Stimulated activated CD8-positive, alpha-beta memory T cell treated with anti-CD3 and anti-CD28 coated beads, Interleukin-4, amount 100 ng/mL, for 4 hours (primary cell): ENCODE measurements around the gene GFM1.
"Not testable (repeated sequence)": the region's sequence is repeated elsewhere in the genome, so short reads cannot be mapped to it uniquely, and the experiment has no call there.

Experiments used
- DNase-seq, 2 donors: peaks; one replicate each; pipeline ENCODE4 v3.0.0-alpha.2; 2020; ENCODE audit warnings: low read depth in 2 of 2, low spot score in 1 of 2

GFM1 gene

DNA sequence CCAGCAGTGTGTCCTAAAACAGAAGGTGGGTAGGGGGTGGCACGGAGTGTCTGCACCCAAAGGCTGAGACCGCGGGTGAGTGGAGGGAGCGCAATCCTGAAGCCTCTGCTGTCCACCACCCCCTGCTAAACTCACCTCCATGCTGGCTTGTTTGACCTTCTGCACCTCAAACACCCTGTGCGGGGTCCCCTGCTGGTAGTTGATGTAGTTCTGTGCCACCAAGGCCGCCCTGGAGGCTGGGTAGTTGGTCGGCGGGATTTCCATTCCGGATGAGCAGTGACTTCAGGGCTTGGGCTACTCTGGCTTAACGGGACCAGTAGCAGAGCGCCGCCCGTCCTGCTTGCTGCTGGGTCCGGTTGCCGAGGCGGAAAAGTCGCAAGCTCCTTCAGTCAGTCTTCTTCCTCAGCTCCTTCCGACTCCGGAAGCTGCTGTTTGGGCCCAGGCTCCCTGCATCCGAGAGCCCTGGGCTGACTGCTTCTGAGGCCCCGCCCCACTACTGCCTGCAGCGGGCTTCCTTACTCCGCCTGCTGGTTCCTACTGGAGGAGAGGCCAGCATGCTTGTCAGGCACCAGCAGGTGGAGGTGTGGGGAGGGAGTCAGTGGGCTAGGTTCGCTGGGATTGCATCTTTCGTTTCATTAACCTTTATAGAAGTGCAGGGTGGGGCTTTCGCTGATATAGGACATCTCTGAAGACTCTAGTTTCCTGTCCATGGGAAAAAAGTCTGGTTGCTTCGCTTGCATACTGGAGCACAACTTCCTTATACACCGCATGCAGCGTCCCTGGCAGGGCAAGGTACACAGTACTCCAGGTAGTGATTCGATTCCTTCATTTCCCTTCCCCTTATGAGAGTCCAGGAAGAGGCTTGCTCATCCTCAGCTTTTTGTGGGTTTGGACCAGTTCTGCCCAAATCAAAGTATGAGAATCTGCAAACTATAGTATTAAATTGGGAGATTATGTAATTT lies 28.2 kb downstream of the GFM1 start, which contains the start of gene LXN:
TSS of gene LXN (minus strand) at position 434 of the 962 bp plus-strand sequence. CDS start at position 264, 170 bp downstream.
- peak; percentile 42 to 50 for DNase-seq

DNA sequence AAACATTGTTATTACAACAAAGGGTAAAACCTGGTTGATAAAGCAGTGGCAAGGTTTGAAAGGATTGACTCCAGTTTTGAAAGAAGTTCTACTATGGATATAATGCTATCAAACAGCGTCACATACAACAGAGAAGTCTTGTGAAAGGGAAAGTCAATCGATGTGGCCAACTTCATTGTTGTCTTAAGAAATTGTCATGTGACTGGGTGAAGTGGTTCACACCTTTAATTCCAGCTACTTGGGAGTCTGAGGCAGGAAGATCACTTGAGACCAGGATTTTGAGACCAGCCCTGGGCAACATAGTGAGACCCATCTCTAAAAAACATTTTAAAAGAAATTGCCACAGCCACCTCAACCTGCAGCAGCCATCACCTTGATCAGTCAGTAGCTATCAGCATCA lies 34.4 kb downstream of the GFM1 start:
- DNase-seq, result no peak

DNA sequence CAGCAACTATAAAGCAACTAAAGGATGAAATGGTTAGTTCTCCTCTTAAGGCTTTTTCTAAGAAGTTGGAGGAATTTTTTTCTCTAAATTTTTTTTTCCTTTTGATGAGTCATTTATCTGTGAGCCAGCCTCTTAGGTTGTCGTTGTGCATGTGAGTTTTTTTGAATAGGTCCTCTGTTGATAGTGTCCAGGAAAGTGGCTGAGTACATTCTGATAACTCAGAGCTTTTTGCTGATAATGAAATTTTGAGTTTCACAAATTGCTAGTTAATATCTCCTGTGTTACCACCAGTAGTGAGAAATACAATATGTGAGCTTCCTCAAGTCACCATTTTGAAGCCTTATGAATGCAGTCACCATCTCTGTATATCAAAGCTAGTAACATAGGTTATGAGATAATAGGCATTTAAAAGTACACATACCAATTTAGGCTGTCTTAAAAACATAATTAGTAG lies 35.2 kb downstream of the GFM1 start:
- no peak for DNase-seq

DNA sequence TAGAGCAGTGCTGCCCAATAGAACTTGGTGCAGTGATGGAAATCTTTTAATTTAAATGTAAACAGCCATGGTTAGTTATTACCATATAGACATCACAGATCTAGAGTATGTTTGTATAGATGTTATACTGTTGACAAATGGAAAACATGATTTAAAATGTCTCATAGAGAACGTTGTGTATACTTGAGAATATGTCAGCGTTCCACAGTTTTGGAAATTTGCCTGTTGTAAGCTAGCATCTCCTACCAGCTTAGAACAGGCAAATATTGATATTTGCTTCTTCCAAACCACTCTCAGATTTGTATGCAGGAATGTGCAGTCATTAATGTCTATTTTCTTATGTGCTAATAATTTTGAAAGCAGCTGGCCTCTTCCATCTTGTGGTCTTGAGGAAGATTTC lies 36.5 kb downstream of the GFM1 start:
- DNase-seq, result no peak

DNA sequence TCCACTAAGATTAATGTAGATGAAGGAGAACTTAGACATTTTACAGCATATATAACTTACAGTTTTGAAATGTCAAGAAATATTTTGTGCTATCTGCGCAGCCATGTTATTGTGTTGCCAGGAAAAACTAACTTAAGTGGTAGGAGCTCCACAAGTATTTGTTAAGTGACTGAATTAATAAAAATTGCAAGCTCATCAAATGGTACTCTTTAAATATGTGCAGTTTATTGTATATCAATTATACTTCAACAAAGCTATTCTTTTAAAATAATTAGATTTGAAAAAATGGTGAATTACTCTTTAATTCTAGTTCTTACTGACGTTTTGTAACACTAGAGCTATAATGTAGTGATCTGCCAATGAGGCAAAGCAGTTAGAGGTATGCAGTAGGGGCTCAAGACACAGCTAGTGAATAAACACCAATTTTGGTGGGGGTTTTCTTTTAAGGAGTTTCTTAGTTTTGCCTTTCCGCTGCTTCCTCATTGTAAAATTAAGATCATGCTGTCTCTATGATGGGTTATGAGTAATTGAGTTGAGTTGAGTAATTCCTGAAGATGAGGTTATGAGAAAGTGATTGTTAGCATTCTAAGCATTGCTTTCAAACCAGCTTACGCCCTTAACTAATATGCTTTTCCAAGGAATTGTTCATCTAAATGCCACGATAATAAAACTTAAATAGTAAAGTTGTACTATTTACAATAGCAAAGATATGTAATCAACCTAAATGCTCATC lies 39.1 kb downstream of the GFM1 start:
- DNase-seq, result no peak

DNA sequence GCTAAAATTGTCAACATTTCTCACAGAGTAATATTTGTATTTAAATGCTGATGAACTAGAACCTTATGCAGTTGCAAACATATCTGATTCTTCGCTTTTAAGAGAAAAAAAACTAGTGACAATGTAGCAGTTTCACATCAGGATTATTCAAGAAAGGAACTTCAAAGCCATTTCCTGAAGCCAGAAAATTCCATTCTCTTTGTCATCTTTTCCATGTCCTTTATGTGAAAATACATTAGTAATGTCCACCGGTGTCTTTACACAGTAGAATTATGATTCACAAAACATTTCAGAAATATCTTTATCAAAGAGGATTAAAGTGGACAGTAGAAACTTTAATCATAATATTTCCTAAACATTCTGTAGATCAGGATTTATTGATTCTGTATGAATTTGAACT lies 40.8 kb downstream of the GFM1 start:
- DNase-seq, result no peak

DNA sequence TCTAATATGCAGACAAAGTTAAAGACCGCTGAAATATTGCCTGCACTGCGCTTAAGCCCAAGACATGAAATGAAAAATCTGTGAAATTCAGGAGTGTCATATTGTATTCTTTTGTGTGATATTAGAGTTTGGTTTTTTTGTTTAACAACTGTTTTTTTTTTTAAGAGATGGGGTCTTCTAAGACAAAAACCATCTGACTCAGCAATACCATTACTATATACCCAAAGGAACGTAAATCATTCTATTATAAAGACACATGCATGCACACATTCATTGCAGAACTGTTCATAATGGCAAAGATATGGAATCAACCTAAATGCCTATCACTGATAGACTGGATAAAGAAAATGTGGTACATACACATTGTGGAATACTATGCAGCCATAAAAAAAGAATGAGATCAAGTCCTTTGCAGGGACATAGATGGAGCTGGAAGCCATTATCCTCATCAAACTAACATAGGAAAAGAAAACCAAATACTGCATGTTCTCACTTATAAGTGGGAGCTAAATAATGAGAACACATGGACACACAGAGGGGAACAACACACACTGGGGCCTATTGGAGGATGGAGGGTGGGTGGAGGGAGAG lies 49.6 kb downstream of the GFM1 start:
- not testable (repeated sequence) for DNase-seq

DNA sequence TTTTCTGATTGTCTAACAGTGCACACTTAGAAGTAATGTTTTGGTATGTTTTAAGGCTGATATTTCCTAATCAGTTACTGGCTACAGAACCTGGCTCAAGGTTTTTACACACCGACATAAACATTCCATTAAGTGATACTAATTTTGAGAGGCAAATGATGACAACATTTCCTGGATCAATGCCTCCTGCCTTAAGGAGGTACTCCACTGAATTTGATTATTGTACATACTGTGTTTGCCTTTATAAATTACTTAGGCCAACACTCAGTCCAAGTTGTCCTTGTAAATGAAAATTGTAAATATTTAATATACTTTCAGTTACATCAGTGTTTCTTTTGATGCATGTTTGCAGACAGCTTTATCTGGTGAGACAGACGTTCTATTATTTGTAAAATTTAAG lies 52.3 kb downstream of the GFM1 start:
- no peak for DNase-seq

DNA sequence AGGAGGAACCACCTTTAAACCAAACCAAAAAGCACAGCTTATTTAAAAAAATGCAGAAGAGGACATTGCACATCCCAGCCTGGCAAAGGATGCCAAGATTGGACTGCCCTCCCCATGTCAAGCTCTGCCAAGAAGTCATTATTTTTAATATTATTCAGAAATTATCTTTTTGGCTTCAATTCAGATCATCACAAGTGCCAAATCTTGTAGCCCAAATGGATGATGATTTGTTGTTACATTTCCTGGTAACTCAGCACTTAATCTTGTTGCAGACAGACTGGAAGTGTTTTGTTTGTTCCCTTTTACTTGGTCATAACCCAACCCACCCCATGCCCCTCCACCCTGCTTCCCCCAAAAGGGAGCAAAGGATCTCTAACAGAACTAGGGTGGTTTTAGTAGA lies 56.2 kb downstream of the GFM1 start:
- no peak for DNase-seq

DNA sequence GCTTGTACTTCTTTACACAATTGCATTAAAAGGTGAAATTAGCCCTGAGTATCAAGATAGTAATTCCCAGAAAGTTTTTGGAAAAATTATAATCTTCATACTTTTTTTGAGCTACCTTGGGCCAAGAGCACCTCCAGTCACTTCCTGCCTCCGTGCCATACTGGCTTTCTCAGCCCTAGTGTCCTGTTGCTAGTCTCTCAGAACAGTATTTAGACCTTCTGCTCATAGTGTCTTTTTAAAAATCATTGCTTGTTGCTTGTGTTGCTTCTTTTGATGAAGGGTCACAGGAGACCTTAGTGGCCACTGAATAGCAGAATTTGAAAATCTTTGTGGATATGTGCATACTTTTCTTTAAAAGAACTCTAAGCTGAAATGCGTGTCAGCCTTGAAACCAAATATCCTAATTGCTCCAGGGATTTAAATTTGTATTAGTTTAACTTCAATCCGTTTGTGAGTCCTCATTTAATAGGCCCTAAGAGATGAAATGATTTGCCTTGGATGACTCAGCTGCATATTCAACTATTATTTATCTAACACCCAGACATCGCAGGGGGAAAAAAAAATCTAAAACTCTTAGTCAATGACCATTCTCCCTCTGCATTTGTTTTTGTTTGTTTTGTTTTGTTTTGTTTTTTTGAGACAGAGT lies 57.2 kb downstream of the GFM1 start:
- no peak for DNase-seq

DNA sequence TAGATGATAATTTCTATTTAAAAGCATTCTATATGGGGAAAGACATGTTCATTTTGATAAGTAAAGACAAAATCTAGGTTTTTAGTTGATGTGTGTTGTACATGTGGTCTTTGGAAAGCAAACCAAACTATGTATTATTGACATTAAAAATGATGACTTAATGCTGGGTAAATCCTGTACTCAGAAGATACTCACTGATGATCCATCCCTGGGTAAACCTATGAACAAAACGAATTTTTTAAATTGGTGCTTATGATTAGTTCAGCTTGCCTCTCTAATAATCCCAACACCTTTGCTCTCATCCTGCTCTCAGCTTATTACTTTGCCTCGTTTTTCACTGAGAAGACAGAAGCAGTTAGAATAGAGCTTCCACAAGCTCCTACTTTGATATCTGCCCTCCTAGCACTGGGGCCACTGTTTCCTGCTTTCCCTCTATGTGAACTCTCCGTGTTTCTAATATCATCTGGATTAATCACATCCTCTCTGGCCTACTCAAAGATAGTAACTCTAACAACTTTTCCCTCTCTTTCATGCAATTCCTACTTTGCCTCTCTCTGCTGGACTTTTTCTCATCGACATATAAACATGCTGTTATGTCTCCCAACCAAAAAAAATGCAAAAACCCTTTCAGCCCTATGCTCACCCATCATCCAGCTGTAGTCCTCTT lies 58.6 kb downstream of the GFM1 start:
- DNase-seq, result no peak

DNA sequence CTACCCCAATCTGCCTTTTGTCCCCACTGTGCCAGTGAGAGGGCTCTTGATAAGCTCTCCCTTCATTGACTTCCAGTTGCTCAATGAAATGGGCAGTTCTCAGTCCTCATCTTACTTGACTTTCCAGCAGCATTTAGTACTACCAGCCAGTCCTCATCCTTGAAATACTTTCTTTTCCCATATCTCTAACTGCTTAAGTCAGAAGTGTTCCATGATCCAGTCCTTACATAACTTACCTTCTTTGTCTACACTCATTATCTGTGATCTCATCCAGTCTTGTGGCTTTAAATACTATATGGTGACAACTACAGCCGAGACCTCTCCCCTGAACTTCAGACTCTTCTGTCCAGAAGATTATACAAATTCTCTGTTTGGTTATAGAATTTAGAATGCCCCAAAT lies 59.2 kb downstream of the GFM1 start:
- no peak for DNase-seq

DNA sequence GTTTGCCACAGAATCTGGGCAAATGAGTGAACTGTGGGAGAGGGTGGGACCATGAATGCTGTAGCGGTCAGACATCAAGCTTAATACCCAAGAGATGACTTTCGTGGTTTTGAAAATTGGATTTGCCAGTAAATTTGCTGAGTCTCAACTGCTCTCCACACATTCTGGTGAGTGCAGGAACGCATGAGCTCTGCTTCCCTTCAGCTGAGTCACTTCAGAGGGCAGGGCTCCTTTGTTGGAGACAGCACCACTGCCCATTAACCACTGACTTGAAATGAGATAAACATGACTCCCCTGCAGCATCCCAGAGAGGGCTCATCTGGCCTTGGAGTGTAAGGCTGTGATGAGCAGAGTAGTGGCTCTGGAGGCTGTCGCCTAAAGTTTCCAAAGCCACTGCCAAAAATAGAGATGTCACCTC lies 65.3 kb downstream of the GFM1 start:
- no peak for DNase-seq

DNA sequence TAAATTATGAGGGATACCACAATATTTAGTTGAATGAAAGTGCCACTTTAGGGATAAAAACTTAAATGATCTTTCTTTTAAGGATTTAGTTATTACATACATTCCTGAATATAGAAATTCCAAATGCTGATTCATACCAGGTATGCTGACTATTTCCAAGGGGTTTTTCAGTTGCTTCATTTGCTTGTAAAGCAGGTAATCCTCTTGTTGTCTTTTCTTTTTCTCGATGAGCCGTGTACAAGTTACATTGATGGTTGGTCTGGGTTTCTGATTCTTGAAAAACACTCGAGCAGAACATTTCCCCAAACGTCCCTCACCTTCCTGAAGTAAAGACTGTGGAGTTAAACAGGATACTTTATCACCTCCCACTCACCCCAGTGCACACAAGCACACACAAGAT lies 66.3 kb downstream of the GFM1 start:
- no peak for DNase-seq

DNA sequence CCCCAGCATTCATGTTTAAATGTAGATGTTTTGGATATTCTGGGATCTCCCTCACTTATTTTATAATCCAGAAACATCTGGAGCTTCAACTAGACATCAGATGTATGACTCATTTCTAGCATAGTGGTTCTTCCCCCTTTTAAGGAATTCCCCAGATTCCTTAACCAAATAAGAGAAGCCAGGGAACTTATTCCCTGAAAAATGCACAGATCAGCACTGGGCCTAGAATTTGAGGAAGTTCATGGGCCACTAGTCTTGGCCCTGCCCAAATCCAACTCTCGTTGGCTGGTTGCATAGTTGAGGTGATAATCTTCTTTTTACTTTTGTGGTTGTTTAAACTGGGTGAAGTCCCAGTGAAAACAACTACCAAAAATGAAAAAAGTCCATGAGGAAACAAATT lies 67.6 kb downstream of the GFM1 start:
- DNase-seq, result no peak

DNA sequence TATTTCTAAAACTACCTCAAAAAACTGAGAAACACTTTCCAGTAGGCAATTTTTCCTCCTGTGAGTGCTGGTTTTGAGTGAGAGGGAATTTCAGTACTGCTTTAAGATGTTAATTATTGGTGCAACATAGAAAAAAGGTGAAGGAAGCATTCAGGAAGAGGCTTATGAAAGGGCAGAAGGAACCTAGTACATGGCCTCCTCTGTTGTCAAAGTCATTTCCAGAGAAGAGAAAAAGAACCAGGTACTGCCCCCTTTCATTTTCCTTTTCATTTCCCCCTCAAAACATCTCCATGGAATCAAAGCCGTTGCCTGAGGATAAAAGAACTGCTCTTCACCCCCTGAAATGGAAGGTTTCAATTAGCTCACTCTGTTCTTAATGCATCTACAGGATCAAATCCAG lies 68.1 kb downstream of the GFM1 start:
- no peak for DNase-seq

DNA sequence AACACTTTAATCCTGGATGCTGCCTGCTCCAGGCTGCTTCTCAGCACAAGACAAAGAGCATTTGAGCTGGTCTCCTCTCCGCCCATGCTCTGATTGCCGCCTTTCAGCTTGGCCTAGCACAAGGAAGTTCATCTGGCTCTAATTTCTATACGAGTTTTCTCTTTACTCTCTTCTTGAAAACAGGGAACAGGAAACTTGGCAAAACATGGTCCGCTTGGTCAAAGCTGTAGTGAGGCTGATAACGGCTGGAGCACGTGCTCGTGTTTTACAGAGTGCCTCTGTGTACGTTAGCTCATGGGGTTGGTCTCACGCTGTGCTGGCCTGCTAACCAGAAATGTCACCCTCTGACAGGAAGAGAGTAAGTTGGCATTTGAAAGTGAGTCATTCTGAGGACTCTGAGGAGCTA lies 68.8 kb downstream of the GFM1 start:
- DNase-seq, result no peak

DNA sequence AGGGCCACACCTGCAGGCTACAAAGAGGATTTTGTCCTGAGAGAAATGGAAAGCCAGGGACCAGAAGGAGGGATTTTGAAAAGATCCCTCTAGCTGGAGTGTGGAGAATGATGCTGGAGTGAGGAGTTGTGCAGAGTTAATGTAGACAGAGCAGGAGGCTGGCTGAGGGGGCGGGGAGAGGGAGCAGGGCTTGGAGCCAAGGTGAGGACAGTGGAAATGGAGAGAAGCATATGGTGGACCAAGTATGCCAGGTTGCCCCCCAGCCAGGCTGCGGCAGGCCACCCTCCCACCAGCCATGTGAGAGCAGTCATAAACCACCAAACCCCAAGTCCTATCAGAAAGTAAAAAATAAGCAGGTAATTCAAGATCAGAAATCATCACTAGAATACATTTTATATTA lies 73.2 kb downstream of the GFM1 start:
- DNase-seq, result no peak

DNA sequence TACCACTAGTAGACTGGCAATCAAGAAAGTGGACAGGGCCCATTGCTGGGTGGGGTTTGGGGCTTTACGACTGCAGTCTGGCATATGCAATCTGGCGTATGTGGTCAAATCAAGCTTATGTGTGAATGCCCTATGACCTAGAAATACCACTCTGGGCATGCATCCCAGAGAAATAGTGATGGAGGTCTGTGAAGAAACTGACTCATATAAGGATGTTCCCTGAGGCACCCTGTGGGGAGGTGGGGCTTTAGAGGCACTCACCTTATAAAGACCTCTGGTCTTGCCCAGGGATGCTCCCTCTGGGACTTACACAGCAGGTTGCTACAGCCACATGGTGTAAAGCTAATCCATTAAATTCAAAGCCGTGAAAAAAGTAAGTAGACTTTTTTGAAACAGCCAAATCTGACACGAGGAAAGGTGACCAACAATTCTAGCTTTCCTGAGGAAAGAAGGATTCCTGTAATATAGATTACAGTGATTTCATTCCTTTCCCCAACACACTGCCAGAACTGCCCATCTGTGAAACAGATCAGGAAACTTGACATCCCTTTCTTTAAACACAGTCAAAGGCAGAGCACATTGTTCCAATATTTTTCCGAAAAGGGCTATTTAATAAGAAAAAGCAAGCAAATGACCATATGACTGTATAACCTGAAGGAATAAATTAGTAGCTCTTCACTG lies 74.3 kb downstream of the GFM1 start:
- DNase-seq, result no peak

DNA sequence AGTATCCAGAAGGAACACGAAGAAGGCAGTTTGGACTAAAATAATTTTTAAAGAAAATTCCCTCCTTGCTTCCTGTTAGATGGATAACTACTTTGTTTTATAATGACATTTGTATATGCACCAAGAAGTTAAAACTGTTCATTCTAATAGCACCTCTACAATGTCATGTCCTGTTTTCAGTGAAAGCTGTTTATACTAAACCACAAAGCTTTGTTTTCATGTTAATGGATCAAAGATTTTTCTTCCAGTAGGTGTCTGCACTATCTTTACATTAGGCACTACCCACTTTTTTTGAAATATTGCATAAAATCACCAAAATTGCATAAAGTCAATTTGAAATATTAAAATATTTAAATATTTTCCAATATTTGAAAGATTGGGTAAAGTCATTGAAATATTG lies 77.8 kb downstream of the GFM1 start:
- no peak for DNase-seq
